Prostate gland (tissue), 2 donors: Measurements from ENCODE around the gene DNAJB5. TPM values are rescaled to one million over a fixed set of nuclear protein-coding genes. Genes with fewer than 3 reads are reported as not detected.
A peak's percentile ranks its signal among the peaks of the same experiment; 100 is the strongest.

Experiments used
- DNase-seq: peaks from one replicate; pipeline ENCODE4 v3.0.0-alpha.2; 2019; ENCODE audit warnings: low spot score
- H3K27ac ChIP-seq, 2 donors: fragments of 200-600 bp; sonication (generic); 2 replicates each; pipeline ENCODE4 v1.5.1; 2017 to 2019
- H3K27me3 ChIP-seq: fragments of 200-600 bp; sonication (generic); replicated peaks from 2 replicates; pipeline ENCODE4 v1.5.1; 2019; ENCODE audit not compliant: insufficient read depth
- H3K36me3 ChIP-seq, 2 donors: fragments of 200-600 bp; sonication (generic); 1 replicate in 1 of 2; 2 replicates in 1 of 2; pipeline versions ENCODE4 v1.5.1 to v1.8.1; 2017 to 2019
- H3K4me1 ChIP-seq: fragments of 200-600 bp; sonication (generic); replicated peaks from 2 replicates; pipeline ENCODE4 v1.5.1; 2019
- H3K4me3 ChIP-seq, 2 donors: fragments of 200-600 bp; sonication (generic); 2 replicates each; pipeline ENCODE4 v1.5.1; 2017 to 2019
- H3K9me3 ChIP-seq: fragments of 200-600 bp; sonication (generic); 2 replicates; pipeline ENCODE4 v1.5.1; 2017
- POLR2A ChIP-seq: fragments of 450-650 bp; IDR thresholded peaks from one replicate; pipeline ENCODE4 v1.6.1; 2016; ENCODE audit warnings: antibody characterized with exemption, mild to moderate bottlenecking
- POLR2AphosphoS5 ChIP-seq: sonication (generic); formaldehyde crosslinking; IDR thresholded peaks from one replicate; pipeline ENCODE4 v1.6.1; 2017; ENCODE audit warnings: antibody characterized with exemption
- WGBS: methylation state at CpG from one replicate; pipeline ENCODE4 v1.1.5; 2018; 5-methylcytosine and 5-hydroxymethylcytosine counted together
- intact Hi-C: fragments of 100-400 bp; cut with DNase I; formaldehyde crosslinking; loops from one replicate; pipeline ENCODE4 v1.14.2; 2022
- total RNA-seq, 2 donors: library from RNA; depleted of rRNA; stranded (reverse); fragments of >200 nt; gene quantifications; one replicate each; pipeline ENCODE4 v1.1.0, GENCODE V29; 2016
- TF ChIP-seq, protein P1 (sequence below), 4 experiments: fragments of 200-600 bp in 2 of 4; fragments of 450-650 bp in 2 of 4; sonication (generic) in 2 of 4; IDR thresholded peaks; 1 replicate in 3 of 4; 2 replicates in 1 of 4; pipeline ENCODE4 v1.5.1; 2016 to 2019; ENCODE audit warnings: antibody characterized with exemption in 4 of 4, mild to moderate bottlenecking in 2 of 4, moderate library complexity in 2 of 4

The DNAJB5 gene
- total RNA-seq, 2 donors from 2014 or later = 16.5 to 43.3 TPM

DNA sequence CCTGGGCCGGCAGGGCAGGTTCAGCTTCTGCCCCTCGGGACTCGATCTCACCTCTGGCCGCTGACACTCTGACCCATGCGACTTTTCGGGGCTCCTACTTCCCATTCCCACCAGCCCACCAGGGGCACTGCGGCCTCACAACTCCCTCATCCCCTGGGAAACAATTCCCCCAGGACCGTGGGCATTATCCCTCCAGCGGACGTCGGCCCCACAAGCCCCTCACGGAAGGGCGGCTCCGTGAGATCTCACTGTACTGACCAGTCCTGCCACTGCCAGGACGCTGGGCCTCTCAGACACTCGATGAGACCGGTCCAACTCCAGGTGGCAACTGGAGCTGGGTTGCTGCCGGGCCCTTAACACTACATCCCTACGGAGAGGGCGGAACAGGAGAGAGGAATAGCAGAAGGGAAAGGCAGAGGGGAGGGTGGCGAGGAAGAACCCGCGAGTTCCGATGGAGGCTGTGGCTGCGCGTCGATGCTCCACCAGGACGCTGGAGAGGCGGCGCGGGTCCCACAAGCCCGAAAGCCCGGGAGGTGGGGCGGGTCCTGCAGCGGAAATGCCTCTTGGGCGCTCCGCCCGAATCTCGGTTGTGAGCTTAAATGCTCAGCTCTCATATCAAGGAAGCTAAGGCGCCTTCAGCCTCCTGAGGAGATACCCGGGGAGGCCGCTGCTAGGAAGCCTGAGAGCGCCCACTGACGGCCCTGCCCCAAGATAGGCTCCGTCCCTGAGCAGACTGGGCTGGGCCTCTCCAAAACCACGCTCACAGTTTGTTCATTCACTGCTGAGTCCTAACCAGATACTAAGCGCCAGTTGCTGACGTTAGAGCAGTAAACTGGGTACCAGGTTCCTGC lies 46.5 kb downstream of the DNAJB5 start:
- H3K9me3 ChIP-seq = no peaks in the 10 kb centered on the region
- peak overlapping the region in 1 of 2 donors; percentile 2 for H3K4me3 ChIP-seq
- no peak for DNase-seq
- no peak overlapping the region for H3K27ac ChIP-seq
- intact Hi-C loops = no loop called here
- no peaks in the 10 kb centered on the region for H3K4me1 ChIP-seq
- no peaks in the 10 kb centered on the region for H3K36me3 ChIP-seq
- no peaks in the 10 kb centered on the region for H3K27me3 ChIP-seq
- no peak for TF ChIP-seq POLR2A
- no peak for TF ChIP-seq POLR2AphosphoS5
- TF ChIP-seq, protein P1, sequence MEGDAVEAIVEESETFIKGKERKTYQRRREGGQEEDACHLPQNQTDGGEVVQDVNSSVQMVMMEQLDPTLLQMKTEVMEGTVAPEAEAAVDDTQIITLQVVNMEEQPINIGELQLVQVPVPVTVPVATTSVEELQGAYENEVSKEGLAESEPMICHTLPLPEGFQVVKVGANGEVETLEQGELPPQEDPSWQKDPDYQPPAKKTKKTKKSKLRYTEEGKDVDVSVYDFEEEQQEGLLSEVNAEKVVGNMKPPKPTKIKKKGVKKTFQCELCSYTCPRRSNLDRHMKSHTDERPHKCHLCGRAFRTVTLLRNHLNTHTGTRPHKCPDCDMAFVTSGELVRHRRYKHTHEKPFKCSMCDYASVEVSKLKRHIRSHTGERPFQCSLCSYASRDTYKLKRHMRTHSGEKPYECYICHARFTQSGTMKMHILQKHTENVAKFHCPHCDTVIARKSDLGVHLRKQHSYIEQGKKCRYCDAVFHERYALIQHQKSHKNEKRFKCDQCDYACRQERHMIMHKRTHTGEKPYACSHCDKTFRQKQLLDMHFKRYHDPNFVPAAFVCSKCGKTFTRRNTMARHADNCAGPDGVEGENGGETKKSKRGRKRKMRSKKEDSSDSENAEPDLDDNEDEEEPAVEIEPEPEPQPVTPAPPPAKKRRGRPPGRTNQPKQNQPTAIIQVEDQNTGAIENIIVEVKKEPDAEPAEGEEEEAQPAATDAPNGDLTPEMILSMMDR (IDR thresholded peaks at IDR 0.05) = no peak
- WGBS = 48% methylated on average over 45 of the region's 48 CpGs

DNA sequence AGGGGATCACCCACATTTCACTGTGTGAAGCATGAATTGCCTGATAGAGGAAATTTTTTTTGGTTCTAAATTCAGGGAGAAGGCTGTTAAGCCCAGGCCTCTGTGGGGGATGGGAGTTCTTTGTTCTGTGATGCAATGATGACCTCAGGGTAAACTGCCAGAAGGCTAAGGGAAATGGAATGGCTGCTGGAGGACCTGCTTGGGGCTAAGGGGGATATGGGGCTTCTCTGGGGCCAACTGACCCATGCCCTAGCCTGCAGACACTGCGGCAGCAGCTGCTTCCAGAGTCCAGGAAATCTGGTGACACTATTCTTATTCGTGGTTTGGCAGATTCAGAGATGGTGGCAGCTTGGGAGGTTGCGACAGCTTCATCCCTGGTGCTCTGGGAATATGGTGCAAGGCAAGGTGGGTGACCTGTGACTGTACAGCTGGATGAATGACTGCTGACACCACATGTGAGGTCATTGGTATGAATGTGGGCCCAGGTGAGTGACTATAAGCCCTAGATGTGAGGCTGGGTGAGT lies 52.6 kb downstream of the DNAJB5 start:
- TF ChIP-seq POLR2A (no peak), POLR2AphosphoS5 (no peak)
- TF ChIP-seq, protein P1 (IDR thresholded peaks at IDR 0.05) = no peak
- H3K4me1 ChIP-seq = no peaks in the 10 kb centered on the region
- no peak overlapping the region for H3K4me3 ChIP-seq
- H3K36me3 ChIP-seq = peaks cover 0 to 4% of the 10 kb centered on the region in 2 donors
- WGBS = 87% methylated on average over 3 of the region's 3 CpGs
- no peaks in the 10 kb centered on the region for H3K27me3 ChIP-seq
- DNase-seq = no peak
- H3K9me3 ChIP-seq = no peaks in the 10 kb centered on the region
- intact Hi-C loops = no loop called here
- no peak overlapping the region for H3K27ac ChIP-seq

DNA sequence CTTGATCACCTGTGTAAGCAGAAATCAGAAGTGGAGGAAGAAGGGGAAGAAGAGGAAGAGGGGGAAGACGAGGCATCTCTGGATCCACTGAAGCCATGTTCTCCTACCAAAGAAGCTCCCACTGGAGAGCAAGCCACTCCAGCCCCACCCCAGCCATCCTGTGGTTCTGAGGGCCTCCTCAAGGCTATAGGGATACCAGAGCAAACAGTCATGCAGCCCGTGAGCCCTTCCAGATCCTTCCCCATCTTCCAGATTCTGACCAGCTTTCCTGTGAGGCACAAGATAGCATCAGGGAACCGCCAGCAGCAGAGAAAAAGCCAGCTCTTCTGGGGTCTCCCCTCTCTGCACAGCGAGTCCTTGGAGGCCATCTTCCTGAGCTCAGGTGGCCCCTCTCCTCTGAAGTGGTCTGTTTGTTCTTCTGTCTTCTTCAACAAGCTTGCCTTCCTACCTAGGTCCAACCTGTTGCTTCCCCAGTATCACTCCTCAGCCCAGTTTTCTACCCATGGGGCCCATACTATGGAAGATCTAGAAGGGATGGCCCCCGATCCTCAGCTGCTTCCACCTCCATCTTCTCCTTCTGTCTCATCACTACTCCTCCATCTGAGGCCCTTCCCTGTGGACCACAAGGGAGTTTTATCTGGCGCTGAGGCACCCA lies 53.5 kb downstream of the DNAJB5 start:
- TF ChIP-seq POLR2A (no peak), POLR2AphosphoS5 (no peak)
- TF ChIP-seq, protein P1 (IDR thresholded peaks at IDR 0.05) = no peak
- 91% methylated on average over 6 of the region's 6 CpGs for WGBS

DNA sequence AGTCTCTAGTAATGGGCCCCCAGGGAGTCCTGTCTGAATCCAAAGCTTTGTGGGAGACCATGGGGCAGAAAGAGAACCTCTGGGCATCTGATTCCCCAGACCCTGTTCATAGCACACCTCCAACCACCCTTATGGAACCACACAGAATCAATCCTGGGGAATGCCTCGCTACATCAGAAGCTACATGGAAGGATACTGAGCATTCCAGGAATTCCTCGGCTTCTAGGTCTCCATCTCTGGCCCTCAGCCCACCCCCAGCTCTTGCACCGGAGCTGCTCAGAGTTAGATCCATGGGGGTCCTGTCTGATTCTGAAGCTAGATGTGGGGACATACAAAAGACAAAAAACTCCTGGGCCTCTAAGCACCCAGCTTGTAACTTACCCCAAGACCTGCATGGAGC lies 54.5 kb downstream of the DNAJB5 start:
- intact Hi-C loops = no loop called here
- TF ChIP-seq, protein P1 (IDR thresholded peaks at IDR 0.05) = no peak
- TF ChIP-seq POLR2AphosphoS5 = no peak
- no peak for TF ChIP-seq POLR2A
- Histone ChIP-seq H3K36me3 (peaks cover 0 to 4% of the 10 kb centered on the region in 2 donors), H3K4me3 (no peak overlapping the region), H3K9me3 (no peaks in the 10 kb centered on the region), H3K27ac (no peak overlapping the region), H3K27me3 (no peaks in the 10 kb centered on the region), H3K4me1 (no peaks in the 10 kb centered on the region)
- WGBS = 86% methylated on average over 3 of the region's 3 CpGs
- DNase-seq = no peak

More for the DNA sequence above, 53.5 kb downstream of the DNAJB5 start:
- H3K36me3 ChIP-seq = peaks cover 0 to 4% of the 10 kb centered on the region in 2 donors
- H3K4me1 ChIP-seq = no peaks in the 10 kb centered on the region
- H3K4me3 ChIP-seq = no peak overlapping the region
- H3K9me3 ChIP-seq = no peaks in the 10 kb centered on the region
- no peaks in the 10 kb centered on the region for H3K27me3 ChIP-seq
- H3K27ac ChIP-seq = no peak overlapping the region
- DNase-seq = no peak
- intact Hi-C loops = no loop called here

Other genes starting within 250 kb of the DNAJB5 start
- 100 to 1,000 TPM in 1 of 2 donors, not detected in 1; 111 TPM for gene PHF24, start 31.5 kb upstream of the DNAJB5 start, total RNA-seq
- 100 to 1,000 TPM; 161 to 180 TPM for gene VCP, start 82.9 kb downstream of the DNAJB5 start, total RNA-seq
- 10 to 100 TPM; 12.9 to 16.8 TPM for gene FANCG, start 90.2 kb downstream of the DNAJB5 start, total RNA-seq
- gene PIGO, start 106.8 kb downstream of the DNAJB5 start, total RNA-seq = 10 to 100 TPM; 29.9 to 30.7 TPM
- gene STOML2, start 113.4 kb downstream of the DNAJB5 start, total RNA-seq = 100 to 1,000 TPM; 100 to 114 TPM
- gene ATOSB, start 126.1 kb downstream of the DNAJB5 start, total RNA-seq = 10 to 100 TPM; 15.9 to 21.3 TPM
- gene UNC13B, start 172.3 kb downstream of the DNAJB5 start, total RNA-seq = 100 to 1,000 TPM in 1 of 2 donors, 10 to 100 TPM in 1; 63.8 to 140 TPM